HEK293T (cell line): ENCODE data around the gene ST6GALNAC5.

ENCODE experiments used
- ARNT ChIP-seq: fragments of 450-650 bp; IDR thresholded peaks from 2 replicates; pipeline ENCODE4 v1.6.1; 2017; ENCODE audit warnings: mild to moderate bottlenecking
- BHLHE40 ChIP-seq: fragments of 450-650 bp; IDR thresholded peaks from 2 replicates; pipeline ENCODE4 v1.6.1; 2016; ENCODE audit warnings: mild to moderate bottlenecking, moderate library complexity, borderline replicate concordance
- CTBP1 ChIP-seq: fragments of 450-650 bp; IDR thresholded peaks from 2 replicates; pipeline ENCODE4 v1.6.1; 2016; ENCODE audit warnings: borderline replicate concordance
- ELF4 ChIP-seq: fragments of 450-650 bp; IDR thresholded peaks from 2 replicates; pipeline ENCODE4 v1.6.1; 2017; ENCODE audit warnings: antibody characterized with exemption
- FOXA1 ChIP-seq: fragments of 450-650 bp; IDR thresholded peaks from 2 replicates; pipeline ENCODE4 v1.6.1; 2016; ENCODE audit warnings: mild to moderate bottlenecking
- FOXM1 ChIP-seq: fragments of 450-650 bp; IDR thresholded peaks from 2 replicates; pipeline ENCODE4 v1.6.1; 2017; ENCODE audit warnings: mild to moderate bottlenecking, borderline replicate concordance
- HDGF ChIP-seq: fragments of 450-650 bp; IDR thresholded peaks from 2 replicates; pipeline ENCODE4 v1.6.1; 2017; ENCODE audit warnings: antibody characterized with exemption, borderline replicate concordance
- LEF1 ChIP-seq: fragments of 450-650 bp; IDR thresholded peaks from 2 replicates; pipeline ENCODE4 v1.6.1; 2017; ENCODE audit warnings: mild to moderate bottlenecking, borderline replicate concordance
- SP1 ChIP-seq: fragments of 450-650 bp; IDR thresholded peaks from 2 replicates; pipeline ENCODE4 v1.6.1; 2017
- SUZ12 ChIP-seq: fragments of 450-650 bp; IDR thresholded peaks from 2 replicates; pipeline ENCODE4 v1.6.1; 2016; ENCODE audit warnings: mild to moderate bottlenecking
- TF ChIP-seq, protein P1 (sequence below): fragments of 450-650 bp; IDR thresholded peaks from 2 replicates; pipeline ENCODE4 v1.6.1; 2016

DNA sequence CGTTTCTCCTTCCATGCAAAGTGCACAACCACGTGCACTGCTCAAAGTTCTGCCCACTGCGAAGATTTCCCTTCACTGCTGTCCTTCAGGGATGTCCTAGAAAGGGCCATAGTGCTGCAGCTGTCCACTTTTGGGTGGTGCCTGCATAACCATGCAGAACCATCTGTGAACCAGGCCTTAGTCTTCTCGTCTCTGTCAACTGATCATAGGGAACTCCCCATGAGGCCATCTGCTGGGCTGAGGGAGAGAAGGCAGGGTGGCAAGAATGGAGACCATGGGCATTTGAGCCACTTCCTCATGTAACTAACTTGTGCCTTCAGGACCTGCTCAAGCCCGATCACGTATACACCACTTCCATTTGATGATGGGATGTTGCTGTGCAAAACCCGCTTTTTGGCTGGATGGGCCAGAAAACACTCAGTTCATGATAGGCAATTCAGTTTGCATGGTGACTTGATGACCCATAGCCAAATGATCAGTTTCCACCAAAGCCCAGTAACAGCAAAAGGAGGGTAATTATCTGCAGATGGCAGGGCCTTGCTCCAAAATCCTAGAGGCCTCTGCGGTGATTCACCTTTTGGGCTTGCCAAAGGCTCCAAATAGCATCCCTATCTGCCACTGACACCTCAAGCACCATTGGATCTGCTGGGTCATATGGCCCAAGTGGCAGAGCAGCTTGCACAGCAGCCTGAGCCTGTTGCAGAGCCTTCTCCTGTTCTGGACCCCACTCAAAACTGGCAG lies 9.5 kb downstream of the ST6GALNAC5 start:
- TF ChIP-seq HDGF, result no peak
- TF ChIP-seq FOXA1, result no peak
- TF ChIP-seq, protein P1, sequence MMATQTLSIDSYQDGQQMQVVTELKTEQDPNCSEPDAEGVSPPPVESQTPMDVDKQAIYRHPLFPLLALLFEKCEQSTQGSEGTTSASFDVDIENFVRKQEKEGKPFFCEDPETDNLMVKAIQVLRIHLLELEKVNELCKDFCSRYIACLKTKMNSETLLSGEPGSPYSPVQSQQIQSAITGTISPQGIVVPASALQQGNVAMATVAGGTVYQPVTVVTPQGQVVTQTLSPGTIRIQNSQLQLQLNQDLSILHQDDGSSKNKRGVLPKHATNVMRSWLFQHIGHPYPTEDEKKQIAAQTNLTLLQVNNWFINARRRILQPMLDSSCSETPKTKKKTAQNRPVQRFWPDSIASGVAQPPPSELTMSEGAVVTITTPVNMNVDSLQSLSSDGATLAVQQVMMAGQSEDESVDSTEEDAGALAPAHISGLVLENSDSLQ, result no peak
- TF ChIP-seq SUZ12, result no peak
- no peak for TF ChIP-seq SP1
- TF ChIP-seq ARNT, result no peak
- no peak for TF ChIP-seq FOXM1
- TF ChIP-seq BHLHE40, result no peak
- no peak for TF ChIP-seq ELF4
- no peak for TF ChIP-seq LEF1
- no peak for TF ChIP-seq CTBP1
